RCC 7860 (cell line): ENCODE measurements around the gene HOXA7.
A peak's percentile ranks its signal among the peaks of the same experiment; 100 is the strongest.

Source experiments
- DNase-seq: peaks from one replicate; pipeline ENCODE4 v3.0.0-alpha.2; 2015; ENCODE audit warnings: low spot score
- FAIRE-seq: peaks from 2 replicates; lab custom pipeline; 2012; peaks lifted over from hg19 to GRCh38; lab: Jason Lieb, UNC

Gene HOXA7

GRCh38 chr7:27124096-27124901 is 32.2 kb downstream of the HOXA7 start:
- peak; percentile 89 for FAIRE-seq

GRCh38 chr7:27123477-27124053 is 32.9 kb downstream of the HOXA7 start:
- no peak for DNase-seq
- FAIRE-seq = no peak

More at GRCh38 chr7:27124096-27124901, 32.2 kb downstream of the HOXA7 start:
- DNase-seq = peak; percentile 95

- DNase-seq = peak; percentile 37
- FAIRE-seq = no peak
Observed at GRCh38 chr7:27123007-27123476, 33.4 kb downstream of the HOXA7 start.

GRCh38 chr7:27122077-27122910 is 34.2 kb downstream of the HOXA7 start:
- DNase-seq (peak; percentile 80), FAIRE-seq (peak; percentile 88)

- FAIRE-seq (peak; percentile 70), DNase-seq (no peak)
Observed at GRCh38 chr7:27121684-27122076, 34.8 kb downstream of the HOXA7 start.

GRCh38 chr7:27119412-27119911 is 37.0 kb downstream of the HOXA7 start:
- DNase-seq (no peak), FAIRE-seq (peak; percentile 48)

- FAIRE-seq = no peak
- DNase-seq = no peak
Observed at GRCh38 chr7:27118580-27118979, 37.9 kb downstream of the HOXA7 start.

GRCh38 chr7:27117887-27118491 is 38.5 kb downstream of the HOXA7 start:
- FAIRE-seq = peak; percentile 89
- DNase-seq = peak; percentile 84

GRCh38 chr7:27116962-27117886 is 39.3 kb downstream of the HOXA7 start:
- DNase-seq (no peak), FAIRE-seq (no peak)

GRCh38 chr7:27116031-27116961 is 40.2 kb downstream of the HOXA7 start:
- FAIRE-seq (no peak), DNase-seq (no peak)

GRCh38 chr7:27115221-27116026 is 41.1 kb downstream of the HOXA7 start:
- DNase-seq = peak; percentile 92
- peak; percentile 92 for FAIRE-seq

GRCh38 chr7:27114881-27115220 is 41.6 kb downstream of the HOXA7 start:
- DNase-seq (no peak), FAIRE-seq (no peak)

- peak; percentile 71 for FAIRE-seq
- peak; percentile 82 for DNase-seq
Observed at GRCh38 chr7:27113991-27114769, 42.3 kb downstream of the HOXA7 start.

- FAIRE-seq = peak; percentile 62
- DNase-seq = peak; percentile 86
Observed at GRCh38 chr7:27112955-27113949, 43.2 kb downstream of the HOXA7 start.

GRCh38 chr7:27112361-27112760 is 44.1 kb downstream of the HOXA7 start:
- FAIRE-seq = no peak

GRCh38 chr7:27111751-27112277 is 44.7 kb downstream of the HOXA7 start:
- FAIRE-seq (peak; percentile 66), DNase-seq (no peak)

More at GRCh38 chr7:27112361-27112760, 44.1 kb downstream of the HOXA7 start:
- no peak for DNase-seq
